H1 (cell line): ENCODE measurements around the gene CHRNA5. TPM values are rescaled to one million over a fixed set of nuclear protein-coding genes. Genes with fewer than 3 reads are reported as not detected.
A peak's percentile ranks its signal among the peaks of the same experiment; 100 is the strongest.

ENCODE experiments used
- CTCF ChIA-PET: fragments of 300-600 bp; sonication (Branson Sonifier 250); formaldehyde crosslinking; loops from one replicate; lab custom pipeline; 2021; ENCODE audit not compliant: partially characterized antibody; lab: Charles Lee
- POLR2A ChIA-PET: fragments of 300-600 bp; sonication (Branson Sonifier 250); formaldehyde crosslinking; loops from one replicate; lab custom pipeline; 2021; ENCODE audit warnings: inconsistent platforms; ENCODE audit not compliant: partially characterized antibody; lab: Charles Lee
- DNase-seq, 2 experiments: peaks; one replicate each; pipeline versions ENCODE4 v3.0.0 to v3.0.0-alpha.2; 2010 to 2022; ENCODE audit warnings: low spot score in 2 of 2, low read depth in 1 of 2, mixed read lengths in 1 of 2
- FAIRE-seq: peaks from 2 replicates; lab custom pipeline; 2011; peaks lifted over from hg19 to GRCh38; lab: Jason Lieb, UNC
- H2AFZ ChIP-seq: 2 replicates; pipeline ENCODE4 v1.8.1; 2012; ENCODE audit warnings: low read length, inconsistent platforms
- H2AK5ac ChIP-seq: 2 replicates; pipeline ENCODE4 v1.6.1; 2013; ENCODE audit warnings: low read depth, low read length
- H2BK120ac ChIP-seq: replicated peaks from 2 replicates; pipeline ENCODE3; 2013; ENCODE audit warnings: low read depth, low read length, inconsistent platforms
- H2BK12ac ChIP-seq: 2 replicates; pipeline ENCODE4 v1.6.1; 2013; ENCODE audit warnings: low read depth, low read length
- H2BK15ac ChIP-seq: 2 replicates; pipeline ENCODE4 v1.6.1; 2013; ENCODE audit warnings: low read length
- H2BK20ac ChIP-seq: 2 replicates; pipeline ENCODE4 v1.6.1; 2013; ENCODE audit warnings: low read length
- H2BK5ac ChIP-seq: 2 replicates; pipeline ENCODE4 v1.6.1; 2013; ENCODE audit warnings: low read depth, low read length
- H3K14ac ChIP-seq: 2 replicates; pipeline ENCODE4 v1.6.1; 2013; ENCODE audit warnings: inconsistent platforms; ENCODE audit not compliant: insufficient read length
- H3K18ac ChIP-seq: 2 replicates; pipeline ENCODE4 v1.6.1; 2013; ENCODE audit warnings: low read length; ENCODE audit errors: extremely low read depth
- H3K23ac ChIP-seq: 2 replicates; pipeline ENCODE4 v1.6.1; 2013; ENCODE audit warnings: inconsistent platforms; ENCODE audit not compliant: insufficient read length
- H3K23me2 ChIP-seq: 2 replicates; pipeline ENCODE4 v1.6.1; 2013; ENCODE audit warnings: low read depth, low read length
- H3K27ac ChIP-seq: 2 replicates; pipeline ENCODE4 v1.6.1; 2011; ENCODE audit warnings: low read depth, low read length, inconsistent platforms
- H3K27me3 ChIP-seq, 4 experiments: replicated peaks in 1 of 4; 1 replicate in 1 of 4; 2 replicates in 3 of 4; pipeline versions ENCODE4 v1.6.1 to v1.8.1; 2011 to 2013; ENCODE audit warnings: low read length in 3 of 4, mild to moderate bottlenecking in 3 of 4, inconsistent platforms in 2 of 4, mixed read lengths in 2 of 4, moderate library complexity in 1 of 4; ENCODE audit not compliant: control insufficient read depth in 3 of 4, insufficient read depth in 3 of 4; ENCODE audit errors: extremely low read depth in 1 of 4
- H3K36me3 ChIP-seq, 4 experiments: 2 replicates each; pipeline versions ENCODE4 v1.6.1 to v1.8.1; 2011 to 2013; ENCODE audit warnings: mild to moderate bottlenecking in 4 of 4, low read length in 3 of 4, moderate library complexity in 2 of 4, control low read depth in 1 of 4, inconsistent platforms in 1 of 4; ENCODE audit not compliant: insufficient read depth in 4 of 4, control insufficient read depth in 2 of 4
- H3K4ac ChIP-seq: replicated peaks from 2 replicates; pipeline ENCODE3; 2013; ENCODE audit warnings: low read length, low read depth, mixed read lengths, inconsistent platforms; ENCODE audit not compliant: insufficient read length
- H3K4me1 ChIP-seq, 4 experiments: replicated peaks in 1 of 4; 1 replicate in 1 of 4; 2 replicates in 3 of 4; pipeline versions ENCODE4 v1.6.1 to v1.8.1; 2011 to 2013; ENCODE audit warnings: low read length in 3 of 4, inconsistent platforms in 2 of 4, mixed read lengths in 1 of 4; ENCODE audit not compliant: insufficient read depth in 4 of 4, control insufficient read depth in 3 of 4
- H3K4me2 ChIP-seq, 2 experiments: 2 replicates each; pipeline versions ENCODE4 v1.6.1 to v1.8.1; 2011 to 2013; ENCODE audit warnings: low read depth in 2 of 2, low read length in 2 of 2, control low read depth in 1 of 2, inconsistent platforms in 1 of 2, mild to moderate bottlenecking in 1 of 2; ENCODE audit not compliant: insufficient read depth in 1 of 2
- H3K4me3 ChIP-seq, 4 experiments: fragments of 200-600, 300-600 bp in 1 of 4; sonication (generic), shearing (Covaris generic), sonication (Bioruptor Twin) in 1 of 4; 2 replicates each; pipeline versions ENCODE4 v1.5.1 to v1.8.1; 2011 to 2016; ENCODE audit warnings: low read length in 4 of 4, low read depth in 3 of 4, control low read depth in 2 of 4, inconsistent platforms in 2 of 4, mild to moderate bottlenecking in 2 of 4, mixed read lengths in 1 of 4, moderate library complexity in 1 of 4; ENCODE audit not compliant: insufficient read depth in 2 of 4; ENCODE audit errors: extremely low read depth in 1 of 4
- H3K56ac ChIP-seq: replicated peaks from 2 replicates; pipeline ENCODE3; 2013; ENCODE audit warnings: low read depth, mild to moderate bottlenecking, mixed read lengths, low read length, inconsistent platforms; ENCODE audit not compliant: insufficient read length
- H3K79me1 ChIP-seq: 2 replicates; pipeline ENCODE4 v1.6.1; 2013; ENCODE audit warnings: low read depth, low read length, control low read depth
- H3K79me2 ChIP-seq, 2 experiments: 2 replicates each; pipeline versions ENCODE4 v1.6.1 to v1.8.1; 2012 to 2013; ENCODE audit warnings: low read length in 2 of 2, mild to moderate bottlenecking in 2 of 2, inconsistent platforms in 1 of 2; ENCODE audit not compliant: insufficient read depth in 2 of 2, control insufficient read depth in 1 of 2
- H3K9ac ChIP-seq, 4 experiments: replicated peaks in 1 of 4; 1 replicate in 1 of 4; 2 replicates in 3 of 4; pipeline versions ENCODE4 v1.6.1 to v1.8.1; 2011 to 2013; ENCODE audit warnings: low read depth in 3 of 4, low read length in 3 of 4, control low read depth in 2 of 4, mild to moderate bottlenecking in 2 of 4, moderate library complexity in 2 of 4, inconsistent platforms in 1 of 4; ENCODE audit errors: extremely low read depth in 1 of 4
- H3K9me3 ChIP-seq, 2 experiments: 2 replicates each; pipeline versions ENCODE4 v1.6.1 to v1.8.1; 2012 to 2013; ENCODE audit warnings: mild to moderate bottlenecking in 2 of 2, moderate library complexity in 2 of 2, control low read depth in 1 of 2, inconsistent platforms in 1 of 2, low read depth in 1 of 2, low read length in 1 of 2, mixed read lengths in 1 of 2; ENCODE audit not compliant: insufficient read depth in 2 of 2
- H4K20me1 ChIP-seq, 2 experiments: replicated peaks in 1 of 2; 2 replicates each; pipeline versions ENCODE3 to v1.8.1; 2011 to 2013; ENCODE audit warnings: inconsistent platforms in 2 of 2, low read length in 2 of 2, mild to moderate bottlenecking in 1 of 2; ENCODE audit not compliant: insufficient read depth in 2 of 2, control insufficient read depth in 1 of 2
- H4K5ac ChIP-seq: 2 replicates; pipeline ENCODE4 v1.6.1; 2013; ENCODE audit warnings: low read length, low read depth, mixed read lengths, inconsistent platforms; ENCODE audit not compliant: insufficient read length
- H4K8ac ChIP-seq: 2 replicates; pipeline ENCODE4 v1.8.0; 2013; ENCODE audit warnings: mild to moderate bottlenecking, moderate library complexity, low read length, inconsistent platforms; ENCODE audit not compliant: insufficient read depth; ENCODE audit errors: extremely low read depth
- H4K91ac ChIP-seq: replicated peaks from 2 replicates; pipeline ENCODE3; 2013; ENCODE audit warnings: low read length, mixed read lengths, inconsistent platforms; ENCODE audit not compliant: insufficient read length
- WGBS, 2 experiments: shearing (Covaris generic) in 1 of 2; methylation state at CpG; one replicate each; pipeline versions ENCODE4 v1.1.6 to v1.1.7; 2013 to 2015; ENCODE audit warnings: low lambda C conversion rate in 2 of 2, mixed read lengths in 2 of 2, inconsistent platforms in 1 of 2, low coverage in 1 of 2, missing lambda C conversion rate in 1 of 2; ENCODE audit not compliant: insufficient replicate concordance in 2 of 2, insufficient coverage in 1 of 2, insufficient read length in 1 of 2; ENCODE audit errors: extremely low coverage in 1 of 2, missing lambda C conversion rate in 1 of 2; 5-methylcytosine and 5-hydroxymethylcytosine counted together
- polyA plus RNA-seq, 7 experiments: library from polyadenylated mRNA; depleted of rRNA in 3 of 7; stranded (reverse) in 5 of 7; unstranded in 2 of 7; fragments of >200 nt in 5 of 7; fragments of 200-250 nt in 2 of 7; gene quantifications; 1 replicate in 5 of 7; 2 replicates in 1 of 7; 4 replicates in 1 of 7; pipeline versions ENCODE4 v1.2.1 to v1.2.3, GENCODE V29; 2011 to 2013; ENCODE audit warnings: missing spikeins in 2 of 7, mixed read lengths in 2 of 7
- total RNA-seq: library from RNA; stranded (reverse); fragmentation: NEBNext Ultra II Directional; extraction: Animal tissue kit (Norgen Biotek cat#: 25700); gene quantifications from 2 replicates; pipeline ENCODE4 v1.2.1, GENCODE V29; 2021

Gene CHRNA5
- total and polyA plus RNA-seq, 2 of the 8 experiments (the other 6 are each of a cell fraction or from before 2014, with no cell fraction given) = 13.5 to 31.4 TPM

GRCh38 chr15:78642331-78642730, 77.0 kb downstream of the CHRNA5 start:
- no peak overlapping the region for H2BK15ac ChIP-seq
- no peaks in the 10 kb centered on the region for H3K9me3 ChIP-seq
- H3K23me2 ChIP-seq = peaks cover 7% of the 10 kb centered on the region; the same call in 1 of the 2 replicates
- no peaks in the 10 kb centered on the region for H4K20me1 ChIP-seq
- no peak overlapping the region for H4K8ac ChIP-seq
- peak overlapping the region in 1 of 2 experiments; percentile 57; a peak in 1 of 4 replicates for H3K4me2 ChIP-seq
- H4K91ac ChIP-seq = no peak overlapping the region
- H3K36me3 ChIP-seq = no peaks in the 10 kb centered on the region
- H3K27ac ChIP-seq = no peak overlapping the region
- DNase-seq (no peak), FAIRE-seq (no peak)
- H3K79me1 ChIP-seq = no peaks in the 10 kb centered on the region
- no peak overlapping the region for H3K4ac ChIP-seq
- CTCF ChIA-PET = interaction anchor here (0.6 to 6.5 kb wide), 14 partner anchors 18 to 331 kb away, joined by 3 to 57 read pairs (median 4); no protein-coding TSS in a partner anchor
- no peak overlapping the region for H3K18ac ChIP-seq
- H2BK20ac ChIP-seq = no peak overlapping the region
- H3K4me3 ChIP-seq = peak overlapping the region in 1 of 4 experiments; percentile 87; a peak in 2 of 8 replicates
- H2AK5ac ChIP-seq = no peak overlapping the region
- no peak overlapping the region for H2BK5ac ChIP-seq
- H3K56ac ChIP-seq = no peak overlapping the region
- H2AFZ ChIP-seq = no peak overlapping the region
- POLR2A ChIA-PET = interaction anchor here (0.7 to 2.2 kb wide), 2 partner anchors 8 to 170 kb away, joined by 3 to 7 read pairs; no protein-coding TSS in a partner anchor
- WGBS, 2 experiments = 87% methylated on average over 5 of the region's 5 CpGs; no CpG with 5 or more reads in 1 of the 2 experiments
- H3K14ac ChIP-seq = no peak overlapping the region
- H4K5ac ChIP-seq = no peak overlapping the region
- no peaks in the 10 kb centered on the region for H3K79me2 ChIP-seq
- no peak overlapping the region for H2BK12ac ChIP-seq
- peaks cover 2 to 16% (median 7%) of the 10 kb centered on the region in 4 experiments; a peak in 6 of 7 replicates for H3K4me1 ChIP-seq
- H2BK120ac ChIP-seq = no peak overlapping the region
- H3K9ac ChIP-seq = no peak overlapping the region
- H3K27me3 ChIP-seq = peaks cover 0 to 6% (median 4%) of the 10 kb centered on the region in 4 experiments; a peak in 2 of 7 replicates
- H3K23ac ChIP-seq = no peak overlapping the region
